Measurements from ENCODE around the gene ATL1.

ATL1 gene

DNA sequence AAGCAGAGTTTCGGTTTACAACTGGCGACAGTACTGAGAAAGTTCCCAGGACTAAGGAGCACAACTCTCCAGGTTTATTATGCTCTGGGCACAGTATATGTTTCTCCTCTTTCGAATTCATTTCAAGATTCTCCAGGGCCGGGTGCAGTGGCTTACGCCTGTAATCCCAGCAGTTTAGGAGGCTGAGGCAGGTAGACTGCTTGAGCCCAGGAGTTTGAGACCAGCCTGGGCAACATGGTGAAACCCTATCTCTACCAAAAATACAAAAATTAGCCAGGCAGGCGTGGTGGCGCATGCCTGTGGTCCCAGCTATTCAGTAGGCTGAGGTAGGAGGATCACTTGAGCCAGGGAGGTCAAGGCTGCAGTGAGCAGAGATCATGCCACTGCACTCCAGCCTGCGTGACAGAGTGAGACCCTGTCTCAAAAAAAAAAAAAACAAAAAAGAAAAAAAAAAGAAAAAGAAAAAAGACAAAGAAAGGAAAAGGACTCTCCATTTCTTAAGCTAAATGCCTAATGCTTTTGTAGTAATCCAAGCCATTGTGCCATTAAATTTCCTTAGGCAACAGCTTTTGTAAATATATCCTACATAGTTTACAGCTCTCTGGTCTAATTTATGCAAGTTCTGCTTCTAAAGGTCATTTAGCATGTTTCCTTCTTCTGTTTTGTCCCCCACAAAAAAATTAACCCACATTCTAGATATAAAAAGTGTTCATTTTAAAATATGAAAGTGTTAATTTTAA is 34.8 kb downstream of the ATL1 start:
- Mint-ChIP-seq H3K36me3 (ENCODE audit: insufficient read depth) (peaks cover 2% of the 10 kb centered on the region), H3K9me3 (no peaks in the 10 kb centered on the region), H3K27ac (ENCODE audit: low read depth) (no peak overlapping the region), H3K4me3 (no peak overlapping the region), H3K27me3 (peaks cover 7% of the 10 kb centered on the region), H3K4me1 (no peaks in the 10 kb centered on the region)
- DNase-seq (ENCODE audit: low spot score in 2 of 2) = no peak
- ATAC-seq (replicated peaks; ENCODE audit: extremely low read depth, poor library complexity, severe bottlenecking) = no peak

GRCh38 chr14:50598765-50599164 is 38.8 kb downstream of the ATL1 start:
- ATAC-seq (replicated peaks; ENCODE audit: extremely low read depth, poor library complexity, severe bottlenecking) = no peak
- H3K27me3 Mint-ChIP-seq = no peaks in the 10 kb centered on the region
- H3K4me3 Mint-ChIP-seq = no peak overlapping the region
- H3K36me3 Mint-ChIP-seq (ENCODE audit: insufficient read depth) = no peaks in the 10 kb centered on the region
- DNase-seq (ENCODE audit: low spot score in 2 of 2) = no peak
- no peaks in the 10 kb centered on the region for H3K9me3 Mint-ChIP-seq
- no peaks in the 10 kb centered on the region for H3K4me1 Mint-ChIP-seq
- no peak overlapping the region for H3K27ac Mint-ChIP-seq (ENCODE audit: low read depth)

DNA sequence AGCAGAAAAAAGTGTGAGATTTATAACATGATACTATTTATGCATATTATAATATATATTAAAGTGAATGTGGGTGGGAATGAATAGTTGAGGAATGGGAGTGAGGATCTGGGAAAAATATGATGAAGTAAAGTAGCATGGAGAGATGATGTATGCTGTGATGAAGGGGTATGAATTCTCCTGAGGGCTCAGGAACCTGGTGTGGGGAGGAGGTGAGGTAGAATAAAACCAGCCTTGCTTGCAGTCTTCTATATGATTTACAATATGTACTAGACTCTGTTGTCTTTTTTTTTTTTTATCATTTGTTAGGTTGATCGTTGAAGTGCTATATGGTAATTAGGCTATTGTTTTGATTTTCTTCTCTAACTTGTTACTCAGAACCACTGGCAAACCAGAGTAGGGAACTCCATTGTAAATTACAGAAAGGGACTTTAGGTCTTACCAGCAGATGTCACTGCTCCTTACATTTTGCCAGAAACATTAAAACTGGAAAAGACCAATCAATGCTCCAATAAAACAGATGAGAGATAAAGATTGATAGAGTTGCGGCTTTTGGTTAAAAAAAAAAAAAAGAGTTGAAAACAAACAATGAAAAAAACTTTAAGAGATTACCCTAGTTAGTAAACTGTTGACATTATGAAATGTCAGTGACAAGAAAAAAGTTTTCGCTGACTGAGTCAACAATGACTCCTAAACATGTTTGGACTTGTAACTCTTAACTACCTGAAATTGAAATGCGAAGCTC is 39.9 kb downstream of the ATL1 start:
- H3K4me1 Mint-ChIP-seq = no peaks in the 10 kb centered on the region
- H3K27ac Mint-ChIP-seq (ENCODE audit: low read depth) = no peak overlapping the region
- H3K36me3 Mint-ChIP-seq (ENCODE audit: insufficient read depth) = no peaks in the 10 kb centered on the region
- H3K27me3 Mint-ChIP-seq = no peaks in the 10 kb centered on the region
- no peak overlapping the region for H3K4me3 Mint-ChIP-seq
- no peak for ATAC-seq (replicated peaks; ENCODE audit: extremely low read depth, poor library complexity, severe bottlenecking)
- H3K9me3 Mint-ChIP-seq = no peaks in the 10 kb centered on the region
- no peak for DNase-seq (ENCODE audit: low spot score in 2 of 2)

- H3K36me3 Mint-ChIP-seq (ENCODE audit: insufficient read depth) = no peaks in the 10 kb centered on the region
- DNase-seq (ENCODE audit: low spot score in 2 of 2) = no peak
- H3K4me1 Mint-ChIP-seq = no peaks in the 10 kb centered on the region
- no peak overlapping the region for H3K27ac Mint-ChIP-seq (ENCODE audit: low read depth)
- no peak for ATAC-seq (replicated peaks; ENCODE audit: extremely low read depth, poor library complexity, severe bottlenecking)
- H3K9me3 Mint-ChIP-seq = no peaks in the 10 kb centered on the region
- H3K27me3 Mint-ChIP-seq = no peaks in the 10 kb centered on the region
- H3K4me3 Mint-ChIP-seq = no peak overlapping the region
Observed at GRCh38 chr14:50600849-50601248, 40.9 kb downstream of the ATL1 start.

DNA sequence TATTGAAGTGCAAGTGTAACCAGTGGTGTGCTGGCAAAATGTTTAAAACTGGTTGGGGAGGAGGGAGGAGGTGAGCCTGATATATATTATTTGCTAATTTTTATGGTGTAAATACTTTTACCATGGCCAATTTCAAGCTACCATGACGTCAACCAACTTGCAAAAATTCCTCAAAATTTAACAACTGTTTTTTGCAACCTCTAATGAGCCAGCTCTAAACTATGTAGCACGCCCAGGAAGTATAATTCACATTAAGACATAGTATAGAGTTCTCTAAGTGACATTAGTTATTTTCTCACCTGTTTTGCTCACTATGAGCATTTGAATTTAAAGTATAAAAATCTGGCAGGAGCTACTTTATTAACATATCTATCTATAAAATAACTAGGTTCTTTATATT is 41.4 kb downstream of the ATL1 start:
- DNase-seq (ENCODE audit: low spot score in 2 of 2) (no peak), ATAC-seq (replicated peaks; ENCODE audit: extremely low read depth, poor library complexity, severe bottlenecking) (no peak)
- H3K4me3 Mint-ChIP-seq = no peak overlapping the region
- H3K4me1 Mint-ChIP-seq = no peaks in the 10 kb centered on the region
- no peaks in the 10 kb centered on the region for H3K27me3 Mint-ChIP-seq
- H3K36me3 Mint-ChIP-seq (ENCODE audit: insufficient read depth) = no peaks in the 10 kb centered on the region
- no peaks in the 10 kb centered on the region for H3K9me3 Mint-ChIP-seq
- H3K27ac Mint-ChIP-seq (ENCODE audit: low read depth) = no peak overlapping the region

DNA sequence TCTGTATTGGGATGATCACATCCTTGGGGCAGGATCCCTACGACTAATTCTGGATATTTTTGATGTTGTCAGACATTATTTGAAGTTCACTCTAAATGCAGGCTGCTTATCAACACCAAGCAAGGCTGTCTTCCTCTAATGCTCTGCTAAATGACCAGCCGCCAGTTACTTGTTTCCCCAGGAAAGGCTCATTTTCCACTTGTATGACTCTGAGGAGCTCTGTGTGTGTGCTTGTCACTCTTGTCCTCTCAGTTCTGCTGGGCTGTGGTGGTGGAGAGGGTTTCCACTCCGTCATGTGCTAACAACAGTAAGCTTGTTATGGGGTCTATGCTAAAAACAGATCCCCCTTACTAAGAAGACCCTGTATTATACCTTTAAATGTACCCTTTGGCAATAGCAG is 42.1 kb downstream of the ATL1 start:
- H3K9me3 Mint-ChIP-seq = no peaks in the 10 kb centered on the region
- H3K4me1 Mint-ChIP-seq = no peaks in the 10 kb centered on the region
- H3K4me3 Mint-ChIP-seq = no peak overlapping the region
- H3K27me3 Mint-ChIP-seq = no peaks in the 10 kb centered on the region
- no peak for ATAC-seq (replicated peaks; ENCODE audit: extremely low read depth, poor library complexity, severe bottlenecking)
- no peaks in the 10 kb centered on the region for H3K36me3 Mint-ChIP-seq (ENCODE audit: insufficient read depth)
- H3K27ac Mint-ChIP-seq (ENCODE audit: low read depth) = no peak overlapping the region
- no peak for DNase-seq (ENCODE audit: low spot score in 2 of 2)

GRCh38 chr14:50603565-50603964 is 43.6 kb downstream of the ATL1 start:
- no peaks in the 10 kb centered on the region for H3K36me3 Mint-ChIP-seq (ENCODE audit: insufficient read depth)
- H3K27ac Mint-ChIP-seq (ENCODE audit: low read depth) = no peak overlapping the region
- no peaks in the 10 kb centered on the region for H3K9me3 Mint-ChIP-seq
- DNase-seq (ENCODE audit: low spot score in 2 of 2) (no peak), ATAC-seq (replicated peaks; ENCODE audit: extremely low read depth, poor library complexity, severe bottlenecking) (no peak)
- H3K27me3 Mint-ChIP-seq = no peaks in the 10 kb centered on the region
- H3K4me1 Mint-ChIP-seq = no peaks in the 10 kb centered on the region
- H3K4me3 Mint-ChIP-seq = no peak overlapping the region

GRCh38 chr14:50605766-50606165 is 45.8 kb downstream of the ATL1 start:
- Mint-ChIP-seq H3K4me1 (no peaks in the 10 kb centered on the region), H3K36me3 (ENCODE audit: insufficient read depth) (no peaks in the 10 kb centered on the region), H3K27ac (ENCODE audit: low read depth) (no peak overlapping the region), H3K9me3 (no peaks in the 10 kb centered on the region), H3K27me3 (peaks cover 10% of the 10 kb centered on the region), H3K4me3 (no peak overlapping the region)
- ATAC-seq (replicated peaks; ENCODE audit: extremely low read depth, poor library complexity, severe bottlenecking) (no peak), DNase-seq (ENCODE audit: low spot score in 2 of 2) (no peak)

DNA sequence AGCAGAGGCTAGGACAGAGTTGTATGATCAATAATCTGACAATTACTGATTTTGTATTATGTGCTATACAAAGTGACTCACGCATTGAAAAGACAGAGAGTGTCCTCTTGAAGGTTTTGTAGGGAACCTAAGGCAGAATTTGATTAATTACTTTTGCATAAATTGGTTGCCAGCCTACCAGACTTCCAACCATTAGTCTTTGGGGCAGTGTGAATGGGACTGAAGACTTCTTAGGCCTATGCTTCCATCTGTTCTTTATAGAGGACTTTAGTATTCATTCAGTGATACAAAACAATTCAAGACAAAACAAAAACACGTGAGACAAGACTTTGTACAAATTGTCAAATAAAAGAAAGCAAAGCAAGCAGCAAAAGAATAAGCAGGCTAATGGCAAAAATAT is 46.5 kb downstream of the ATL1 start:
- Mint-ChIP-seq H3K9me3 (no peaks in the 10 kb centered on the region), H3K27me3 (peaks cover 10% of the 10 kb centered on the region), H3K36me3 (ENCODE audit: insufficient read depth) (no peaks in the 10 kb centered on the region), H3K27ac (ENCODE audit: low read depth) (no peak overlapping the region), H3K4me1 (no peaks in the 10 kb centered on the region), H3K4me3 (no peak overlapping the region)
- DNase-seq (ENCODE audit: low spot score in 2 of 2) = no peak
- no peak for ATAC-seq (replicated peaks; ENCODE audit: extremely low read depth, poor library complexity, severe bottlenecking)

DNA sequence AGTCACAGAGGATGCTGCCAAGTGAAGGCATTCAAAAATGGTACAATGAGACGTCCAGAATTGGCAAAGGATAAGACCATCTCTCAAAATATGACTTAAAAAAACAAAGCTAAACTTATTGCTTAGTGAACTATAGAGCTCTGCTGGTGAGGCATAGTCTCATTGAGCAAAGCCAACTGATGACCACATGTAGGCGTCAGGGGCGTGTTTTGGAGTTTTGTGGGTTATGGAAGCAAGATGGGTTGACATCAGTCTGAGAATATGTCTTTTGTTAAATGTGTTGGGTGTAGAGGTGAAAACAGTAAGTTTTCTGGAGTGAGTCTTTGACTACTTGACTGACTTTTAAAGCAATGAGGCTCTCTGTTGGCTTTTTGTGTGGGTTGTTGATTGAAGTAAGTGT is 47.2 kb downstream of the ATL1 start:
- ATAC-seq (replicated peaks; ENCODE audit: extremely low read depth, poor library complexity, severe bottlenecking) (no peak), DNase-seq (ENCODE audit: low spot score in 2 of 2) (no peak)
- H3K4me3 Mint-ChIP-seq = no peak overlapping the region
- H3K27ac Mint-ChIP-seq (ENCODE audit: low read depth) = no peak overlapping the region
- H3K9me3 Mint-ChIP-seq = no peaks in the 10 kb centered on the region
- H3K4me1 Mint-ChIP-seq = no peaks in the 10 kb centered on the region
- no peaks in the 10 kb centered on the region for H3K36me3 Mint-ChIP-seq (ENCODE audit: insufficient read depth)
- peaks cover 10% of the 10 kb centered on the region for H3K27me3 Mint-ChIP-seq

- ATAC-seq (replicated peaks; ENCODE audit: extremely low read depth, poor library complexity, severe bottlenecking) (no peak), DNase-seq (ENCODE audit: low spot score in 2 of 2) (no peak)
- peaks cover 10% of the 10 kb centered on the region for H3K27me3 Mint-ChIP-seq
- H3K4me3 Mint-ChIP-seq = no peak overlapping the region
- H3K4me1 Mint-ChIP-seq = no peaks in the 10 kb centered on the region
- no peaks in the 10 kb centered on the region for H3K36me3 Mint-ChIP-seq (ENCODE audit: insufficient read depth)
- H3K9me3 Mint-ChIP-seq = no peaks in the 10 kb centered on the region
- H3K27ac Mint-ChIP-seq (ENCODE audit: low read depth) = no peak overlapping the region
Observed at GRCh38 chr14:50607761-50608160, 47.8 kb downstream of the ATL1 start.

- Mint-ChIP-seq H3K27ac (ENCODE audit: low read depth) (no peak overlapping the region), H3K4me3 (no peak overlapping the region), H3K27me3 (peaks cover 10% of the 10 kb centered on the region), H3K9me3 (no peaks in the 10 kb centered on the region), H3K36me3 (ENCODE audit: insufficient read depth) (no peaks in the 10 kb centered on the region), H3K4me1 (no peaks in the 10 kb centered on the region)
- ATAC-seq (replicated peaks; ENCODE audit: extremely low read depth, poor library complexity, severe bottlenecking) (no peak), DNase-seq (ENCODE audit: low spot score in 2 of 2) (no peak)
Observed at GRCh38 chr14:50608302-50608851, 48.4 kb downstream of the ATL1 start.

GRCh38 chr14:50610465-50610864 is 50.5 kb downstream of the ATL1 start:
- DNase-seq (ENCODE audit: low spot score in 2 of 2) = no peak
- H3K27me3 Mint-ChIP-seq = peaks cover 10% of the 10 kb centered on the region
- no peak overlapping the region for H3K4me3 Mint-ChIP-seq
- no peaks in the 10 kb centered on the region for H3K4me1 Mint-ChIP-seq
- no peak for ATAC-seq (replicated peaks; ENCODE audit: extremely low read depth, poor library complexity, severe bottlenecking)
- no peaks in the 10 kb centered on the region for H3K36me3 Mint-ChIP-seq (ENCODE audit: insufficient read depth)
- H3K9me3 Mint-ChIP-seq = no peaks in the 10 kb centered on the region
- H3K27ac Mint-ChIP-seq (ENCODE audit: low read depth) = no peak overlapping the region

All from central memory CD8-positive, alpha-beta T cell (primary cell).